Activated CD4-positive, alpha-beta T cell treated with anti-CD3 and anti-CD28 coated beads, Interleukin-2, amount 50 U/mL, for 1 hour (primary cell): ENCODE measurements around the gene PHB1.
"Not testable (repeated sequence)": the region's sequence is repeated elsewhere in the genome, so short reads cannot be mapped to it uniquely, and the experiment has no call there.

Experiments
- DNase-seq: peaks from one replicate; pipeline ENCODE4 v3.0.0-alpha.2; 2020

Gene PHB1

DNA sequence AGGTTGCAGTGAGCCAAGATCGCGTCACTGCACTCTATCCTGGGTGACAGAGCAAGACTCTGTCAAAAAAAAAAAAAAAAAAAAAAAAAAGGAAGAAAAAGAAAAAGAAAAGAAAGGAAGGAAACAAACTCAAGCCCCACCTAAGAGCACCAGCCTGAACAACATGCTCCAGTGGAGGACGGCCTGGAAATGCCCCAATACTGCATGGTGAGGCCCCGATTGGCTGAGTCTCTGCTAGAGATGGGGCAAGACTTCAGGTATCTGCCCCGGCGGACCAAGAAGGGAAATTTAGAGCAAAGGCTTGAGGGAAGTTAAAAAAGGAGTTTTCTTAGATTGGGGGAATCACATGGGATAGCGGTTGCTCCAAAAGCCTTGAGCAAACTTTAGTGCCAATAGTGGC is 42.3 kb downstream of the PHB1 start:
- no peak for DNase-seq

- no peak for DNase-seq
Measured at GRCh38 chr17:49370971-49371834, 43.5 kb downstream of the PHB1 start.

DNA sequence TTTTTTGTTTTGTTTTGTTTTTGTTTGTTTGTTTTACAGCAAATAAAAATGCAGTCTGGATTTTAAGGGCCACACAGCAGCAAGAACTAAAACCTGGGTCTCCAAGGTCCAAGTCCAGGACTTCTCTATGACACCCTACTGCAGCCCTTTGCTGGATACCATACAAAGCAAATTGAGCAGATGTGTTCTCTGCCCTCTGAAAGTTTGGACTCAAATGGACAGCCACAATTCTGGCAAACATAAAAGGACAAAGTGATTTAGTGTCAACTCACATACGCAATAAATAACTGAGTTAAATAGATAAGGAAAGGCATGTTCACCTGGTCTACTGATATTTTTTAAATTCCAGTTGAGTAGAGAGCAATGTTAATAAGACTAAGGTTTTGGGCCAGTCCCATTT is 44.9 kb downstream of the PHB1 start:
- DNase-seq, result no peak

DNA sequence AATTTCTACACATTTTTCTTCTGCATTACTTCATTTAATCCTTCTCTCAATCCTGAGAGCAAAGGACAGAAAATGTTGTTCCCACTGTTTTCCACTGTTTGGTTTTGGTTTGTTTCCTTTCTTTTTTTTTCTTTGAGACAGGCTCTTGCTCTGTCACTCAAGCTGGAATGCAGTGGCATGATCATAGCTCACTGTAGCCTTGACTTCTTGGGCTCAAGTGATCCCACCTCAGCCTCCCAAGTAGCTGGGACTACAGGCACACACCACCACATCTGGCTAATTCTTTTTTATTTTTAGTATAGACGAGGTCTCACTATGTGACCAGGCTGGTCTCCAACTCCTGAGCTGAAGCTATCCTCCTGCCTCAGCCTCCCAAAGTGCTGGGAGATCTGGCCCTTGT is 45.6 kb downstream of the PHB1 start:
- DNase-seq, result no peak

GRCh38 chr17:49365667-49366066 is 49.0 kb downstream of the PHB1 start:
- DNase-seq, result peak; percentile 30

- DNase-seq, result not testable (repeated sequence)
Measured at GRCh38 chr17:49365126-49365525, 49.6 kb downstream of the PHB1 start.

DNA sequence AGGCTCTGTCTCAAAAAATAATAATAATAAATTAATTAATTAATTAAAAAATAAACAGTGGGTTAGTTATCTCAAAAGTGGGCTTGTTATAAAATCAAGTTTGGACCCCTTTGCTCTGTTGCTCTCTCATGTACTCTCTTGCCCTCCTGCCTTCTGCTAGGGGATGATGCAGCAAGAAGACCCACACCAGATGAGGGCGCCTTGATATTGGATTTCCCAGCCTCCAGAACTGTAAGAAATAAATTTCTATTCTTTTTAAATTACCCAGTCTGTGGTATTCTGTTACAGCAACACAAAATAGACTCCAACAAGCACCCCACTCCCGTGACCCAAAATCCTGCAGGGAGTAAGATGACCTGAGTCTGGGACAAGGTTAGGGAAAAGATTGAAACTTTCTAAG is 50.6 kb downstream of the PHB1 start:
- no peak for DNase-seq

- no peak for DNase-seq
Measured at GRCh38 chr17:49363251-49363650, 51.4 kb downstream of the PHB1 start.

DNA sequence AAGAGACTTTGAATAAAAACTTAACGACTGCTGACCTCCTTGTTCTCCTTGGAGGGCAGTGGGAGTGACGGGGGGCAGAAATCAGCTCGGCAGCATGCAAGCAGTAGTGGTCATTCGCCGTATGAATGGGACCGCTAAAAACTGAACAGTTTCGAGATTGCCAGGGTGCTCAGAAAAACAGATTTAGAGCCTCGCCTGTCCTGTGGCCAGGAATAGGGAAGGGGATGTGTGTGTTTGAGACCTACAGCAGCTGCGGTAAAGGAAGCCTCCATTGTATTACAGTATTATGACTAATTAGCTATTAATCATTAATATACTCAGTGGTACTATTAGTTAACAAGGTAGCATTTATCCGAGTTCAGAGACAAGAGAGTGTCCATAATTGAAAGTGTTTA is 52.0 kb downstream of the PHB1 start:
- no peak for DNase-seq

DNA sequence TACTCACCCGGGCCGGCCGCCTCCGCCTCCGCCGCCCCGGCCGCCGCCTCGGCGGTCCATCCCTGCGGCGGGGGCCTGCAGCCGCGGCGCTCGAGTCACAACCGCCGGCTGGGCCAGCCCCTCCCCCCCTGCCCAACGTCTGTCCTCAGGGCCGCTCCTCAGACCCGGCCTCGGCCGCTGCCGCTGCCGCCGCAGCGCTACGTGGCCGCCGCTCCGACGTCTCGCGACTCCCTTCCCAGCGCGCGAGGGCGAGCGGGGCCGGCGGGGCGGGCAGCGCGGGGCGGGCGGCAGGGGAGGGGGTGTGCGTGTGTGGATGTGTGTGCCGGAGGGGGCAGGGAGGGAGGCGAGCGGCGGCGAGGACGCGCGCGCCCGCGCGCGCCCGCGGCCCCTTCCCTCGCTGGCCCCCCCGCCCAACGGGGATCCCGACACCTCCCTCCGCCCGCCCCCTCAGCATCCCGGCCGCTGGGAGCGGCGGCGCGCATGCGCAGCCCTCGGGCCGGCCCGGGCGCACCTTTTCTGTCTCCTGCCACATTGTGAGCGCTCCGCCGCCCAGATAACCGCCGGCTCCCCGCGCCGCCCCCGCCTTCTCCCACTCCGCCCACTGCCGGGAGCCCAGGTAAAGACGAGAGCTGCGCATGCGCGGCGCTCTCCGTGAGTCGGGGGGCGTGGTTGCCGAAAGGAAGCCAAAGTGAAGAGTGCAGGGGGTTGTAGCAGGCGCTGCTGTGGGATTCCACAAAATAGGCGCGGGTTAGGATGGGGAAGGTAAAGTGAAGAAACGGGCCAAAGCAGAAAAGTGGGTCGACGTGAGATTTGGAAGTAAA is 52.6 kb downstream of the PHB1 start, which contains the start of gene ZNF652:
ZNF652 (minus strand) TSS at position 349 of the 821 bp plus-strand sequence. CDS start 44,525 bp downstream, outside the sequence.
- peak; percentile 96 for DNase-seq

GRCh38 chr17:49361129-49361901 is 53.4 kb downstream of the PHB1 start:
- DNase-seq, result peak; percentile 85

GRCh38 chr17:49360796-49361128 is 53.9 kb downstream of the PHB1 start:
- DNase-seq, result no peak

DNA sequence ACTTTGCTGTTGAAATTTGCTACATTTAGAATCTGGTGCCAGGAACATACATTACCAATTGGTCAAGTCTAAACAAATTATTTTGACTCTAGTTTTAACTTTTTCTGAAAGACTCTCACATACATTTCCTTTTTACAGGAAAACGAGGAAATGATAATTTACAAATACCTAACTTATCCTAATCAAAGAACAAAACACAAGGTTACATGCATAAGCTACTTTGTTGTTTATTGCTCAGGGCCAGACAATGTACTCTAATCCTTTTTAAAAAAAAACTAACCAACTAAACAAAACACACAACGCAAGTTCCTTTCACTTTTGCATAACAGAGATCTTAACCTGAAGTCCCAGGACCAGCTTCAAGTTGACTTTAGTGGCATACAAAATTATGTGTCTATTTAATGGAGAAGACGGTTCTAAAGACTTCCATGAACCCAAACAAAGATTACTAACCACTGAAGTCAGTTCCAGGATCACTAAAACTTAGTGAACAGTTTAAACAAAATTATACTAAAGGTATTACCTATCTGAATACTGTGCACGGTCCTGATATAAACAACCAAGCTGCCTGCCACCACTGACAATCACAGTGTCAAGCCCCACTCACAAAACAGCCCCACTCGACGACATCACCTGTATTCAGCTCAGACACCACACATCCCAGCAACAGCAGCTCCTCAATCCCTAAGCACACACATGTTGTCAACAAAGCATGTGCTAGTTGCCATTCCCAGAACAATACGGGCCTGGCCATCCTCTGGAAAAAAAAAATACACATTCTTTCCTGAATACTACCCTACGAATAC is 54.5 kb downstream of the PHB1 start:
- no peak for DNase-seq

GRCh38 chr17:49358641-49359247 is 55.9 kb downstream of the PHB1 start:
- DNase-seq, result no peak

DNA sequence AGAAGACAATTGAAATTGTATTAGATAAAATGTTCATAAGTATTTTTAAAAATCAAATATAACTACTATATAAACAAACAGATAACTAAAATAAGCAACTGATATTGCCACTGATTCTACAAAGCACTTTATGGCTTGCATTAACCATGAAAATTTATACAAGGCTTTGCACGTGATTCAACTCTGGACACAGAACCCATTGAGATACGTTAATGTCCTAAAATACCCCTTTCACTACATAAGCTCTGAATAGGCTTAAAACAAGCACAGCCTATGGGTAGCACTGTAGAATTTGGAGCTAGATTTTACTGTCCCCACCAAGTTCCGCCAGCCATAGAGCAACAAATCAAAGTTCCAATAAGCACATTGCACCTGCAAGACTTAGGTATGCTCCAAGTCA is 57.2 kb downstream of the PHB1 start:
- no peak for DNase-seq

GRCh38 chr17:49356320-49356719 is 58.4 kb downstream of the PHB1 start:
- no peak for DNase-seq
